HUDEP-2 (cell line): ENCODE measurements around the gene PLA1A.
"Not testable (repeated sequence)": the region's sequence is repeated elsewhere in the genome, so short reads cannot be mapped to it uniquely, and the experiment has no call there.

Source experiments
- DNase-seq, 76 experiments: peaks; one replicate each; lab custom pipeline; 2025; ENCODE audit not compliant: unreplicated experiment in 76 of 76; lab: John Stamatoyannopoulos, UW

PLA1A gene

DNA sequence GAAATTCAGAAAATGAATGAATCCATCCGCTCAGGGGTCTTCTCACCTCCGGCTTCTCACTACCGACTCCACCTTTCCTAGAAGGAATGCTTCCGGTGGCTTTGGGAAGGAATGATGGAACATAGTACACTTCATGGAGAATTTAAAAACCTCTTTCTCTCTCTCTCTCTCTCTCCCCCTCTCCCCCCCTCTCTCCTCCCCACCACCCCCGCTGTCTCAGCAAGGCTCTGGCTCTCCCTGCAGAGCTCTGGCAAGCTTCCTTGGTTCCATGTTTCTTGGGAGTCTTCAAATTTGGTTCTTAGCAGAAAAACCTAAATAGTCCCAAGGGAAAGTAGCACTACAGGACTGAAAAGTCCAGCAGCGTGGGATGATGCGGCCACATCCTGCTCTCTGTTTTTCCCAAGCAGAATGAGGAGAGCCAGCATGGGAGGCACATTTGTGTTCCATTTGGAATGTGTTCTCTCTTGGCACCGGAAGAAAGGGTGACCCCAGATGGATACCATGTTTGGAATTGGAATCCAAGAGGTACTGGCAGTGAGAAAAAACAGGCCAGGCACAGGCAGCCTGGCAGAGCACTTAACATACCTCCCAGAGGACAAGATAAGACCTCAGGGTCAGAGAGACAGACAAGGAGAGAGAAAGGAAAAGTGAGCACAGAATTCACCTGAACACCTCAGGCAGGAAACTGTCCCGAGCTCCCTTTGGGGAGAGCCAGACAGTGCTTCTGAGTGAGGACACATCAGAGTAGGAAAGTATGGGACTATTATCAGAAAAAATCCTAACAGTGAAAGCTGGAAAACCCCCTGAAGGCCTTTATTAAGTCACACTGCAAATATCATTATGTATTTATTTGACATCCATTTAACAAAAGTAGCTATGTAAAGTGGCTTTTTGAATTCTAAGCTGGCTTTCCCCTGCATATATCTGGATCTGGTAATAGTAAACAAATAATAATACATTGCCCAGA, 63.1 kb downstream of the PLA1A start, which contains the start of gene POPDC2:
Gene POPDC2 (minus strand): TSS at position 116 of the 967 bp plus-strand sequence. CDS start 166 bp downstream, outside the sequence.
- DNase-seq, result no peak

DNA sequence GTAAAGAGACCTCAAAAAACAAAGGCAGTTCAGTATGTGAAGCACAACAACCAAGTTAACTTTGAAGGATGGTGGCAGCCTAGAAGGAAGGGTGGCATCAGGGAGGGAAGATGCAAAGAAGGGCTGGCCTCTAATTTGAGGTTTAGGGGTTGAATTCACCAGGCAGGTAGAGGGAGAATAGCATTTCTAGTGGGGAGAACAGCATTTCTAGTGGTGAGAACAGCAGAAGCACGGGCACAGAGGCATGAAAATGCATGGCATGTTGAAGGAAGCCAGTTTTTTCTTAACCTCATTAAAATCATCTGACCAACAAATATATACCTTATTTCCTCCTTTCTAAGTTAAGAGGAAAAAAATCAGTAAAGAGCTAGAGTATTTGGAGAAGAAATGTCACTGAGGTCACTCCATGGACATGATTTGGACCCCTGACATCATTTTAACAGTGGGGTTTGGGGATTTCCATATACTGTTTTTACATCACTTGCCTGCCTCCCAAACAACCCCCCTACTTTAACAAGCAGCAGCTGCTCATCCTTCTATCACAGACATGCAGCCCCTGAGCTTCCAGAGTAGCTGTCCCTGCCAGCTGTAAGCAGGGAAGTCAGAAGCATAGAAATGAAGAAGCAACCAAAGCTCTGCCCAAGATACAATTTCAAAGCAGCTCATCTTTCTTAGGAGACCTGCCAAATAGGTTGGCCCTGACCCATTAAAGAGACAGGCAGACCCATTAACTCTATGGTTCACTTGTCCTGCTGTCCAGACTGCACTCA, 65.1 kb downstream of the PLA1A start:
- DNase-seq, result no peak

DNA sequence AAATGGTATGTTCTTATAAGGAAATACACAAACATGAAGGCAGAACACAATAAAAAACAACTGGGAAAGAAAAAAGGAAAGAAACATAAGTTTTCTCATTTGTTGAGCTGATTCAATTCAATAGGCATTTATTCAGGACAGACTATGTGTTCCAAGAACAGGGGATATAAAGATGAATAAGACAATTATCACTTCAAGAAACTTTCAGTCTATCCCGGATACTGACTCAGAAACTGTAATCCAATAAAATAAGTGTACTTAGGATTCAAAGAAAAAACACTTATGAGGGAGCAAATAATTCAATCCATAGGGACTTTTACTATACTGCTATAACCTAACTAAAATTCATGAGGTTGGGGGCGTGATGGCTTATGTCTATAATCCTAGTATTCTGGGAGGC, 66.2 kb downstream of the PLA1A start:
- no peak for DNase-seq

DNA sequence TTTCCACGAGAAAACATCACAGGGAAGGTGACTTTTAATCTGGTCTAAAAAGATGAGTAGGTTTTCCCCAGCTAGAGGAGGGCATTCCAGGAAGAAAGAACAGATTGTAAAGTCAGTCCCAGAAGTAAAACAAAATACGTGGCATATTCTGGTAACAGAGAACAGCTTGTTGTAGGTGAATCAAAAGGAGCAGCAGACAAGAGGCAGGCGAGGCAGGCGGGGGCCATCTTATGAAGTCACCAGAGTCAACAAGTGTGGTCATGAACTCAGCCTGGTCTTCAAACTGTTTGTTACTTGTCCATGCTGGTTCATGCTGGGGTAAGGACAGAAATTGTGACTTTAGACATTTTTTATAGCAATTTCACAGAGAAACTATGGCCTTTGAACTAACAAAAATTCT, 66.7 kb downstream of the PLA1A start:
- DNase-seq, result no peak

DNA sequence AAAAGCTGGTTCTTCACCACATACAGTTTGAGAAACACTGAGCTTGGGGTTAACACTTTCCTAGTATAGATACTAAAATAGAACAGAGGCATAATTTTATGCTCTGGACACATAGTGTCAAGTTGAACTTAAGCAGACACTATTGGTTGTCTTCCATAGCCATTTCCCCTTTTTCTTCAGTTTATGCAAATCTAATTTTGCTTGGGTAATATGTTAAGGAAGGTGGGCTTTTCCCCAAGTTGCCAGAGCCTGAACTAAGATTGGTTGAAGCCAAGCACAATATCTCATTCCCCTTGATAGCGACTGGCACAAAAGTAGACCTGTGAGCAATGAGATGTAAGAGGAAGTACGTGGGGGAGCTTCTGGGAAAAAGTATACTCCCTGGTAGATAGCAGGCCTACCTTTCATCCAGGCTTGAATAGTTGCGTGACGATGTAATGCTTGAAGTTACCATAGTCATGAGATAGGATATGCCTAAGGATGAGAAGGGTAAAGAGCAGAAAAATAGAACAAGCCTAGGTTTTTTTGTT, 67.2 kb downstream of the PLA1A start:
- DNase-seq, result no peak

DNA sequence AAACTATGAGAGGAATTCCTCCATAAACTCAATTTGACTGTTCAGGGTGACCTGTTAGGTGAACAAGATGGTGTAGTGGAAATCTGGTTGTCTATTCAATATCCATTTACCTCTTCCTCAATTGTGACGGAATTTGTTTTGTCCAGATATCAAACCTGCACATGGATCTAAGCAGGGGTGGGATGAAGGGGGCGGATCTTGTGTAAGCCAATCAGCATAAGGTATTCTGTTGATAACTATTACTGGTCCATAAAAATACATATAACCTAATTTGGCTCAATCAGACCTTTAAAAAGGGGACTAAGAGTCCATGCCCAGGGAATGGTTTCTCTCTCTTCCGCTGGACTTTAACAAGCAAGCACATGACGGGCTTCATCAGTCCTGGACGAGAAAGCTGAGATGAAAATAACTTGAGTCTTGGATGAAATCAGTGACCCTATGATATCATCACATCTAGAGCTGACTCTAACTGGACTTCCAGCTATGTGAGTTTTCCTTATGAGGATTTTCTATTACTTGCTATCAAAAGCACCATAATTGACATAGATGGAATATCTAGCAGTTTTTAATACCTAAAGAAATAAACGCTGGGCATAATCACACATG, 68.4 kb downstream of the PLA1A start:
- no peak for DNase-seq

DNA sequence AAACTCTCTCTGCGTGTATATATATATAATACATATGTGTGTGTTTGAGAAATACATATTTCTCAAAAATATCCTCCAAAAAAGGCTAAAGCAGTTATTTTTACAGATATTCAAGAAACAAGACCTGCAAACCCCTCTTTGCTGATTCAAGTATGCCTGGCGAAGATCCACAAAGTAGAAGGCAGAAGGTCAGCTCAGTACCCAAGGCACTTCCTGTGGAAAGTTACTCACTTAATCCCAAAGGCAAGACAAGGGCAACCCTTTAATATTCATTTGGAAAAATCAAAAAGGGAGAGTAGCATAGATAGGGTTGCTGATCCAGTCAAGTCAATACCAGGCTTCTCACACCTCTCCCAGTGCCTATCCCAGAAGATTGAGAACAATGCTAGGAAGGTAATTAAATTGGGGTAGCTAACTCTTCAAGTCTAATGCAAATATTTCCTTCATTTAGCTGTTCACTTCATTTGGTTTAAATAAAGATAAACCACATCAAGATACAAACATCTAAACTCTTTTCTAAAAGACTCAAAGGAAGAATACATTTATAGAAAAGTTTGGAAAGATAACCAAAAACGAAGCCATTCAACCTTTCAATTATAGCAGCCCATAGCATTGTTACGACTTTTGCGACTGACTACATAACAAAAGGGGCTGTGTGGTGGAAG, 72.4 kb downstream of the PLA1A start:
- no peak for DNase-seq

DNA sequence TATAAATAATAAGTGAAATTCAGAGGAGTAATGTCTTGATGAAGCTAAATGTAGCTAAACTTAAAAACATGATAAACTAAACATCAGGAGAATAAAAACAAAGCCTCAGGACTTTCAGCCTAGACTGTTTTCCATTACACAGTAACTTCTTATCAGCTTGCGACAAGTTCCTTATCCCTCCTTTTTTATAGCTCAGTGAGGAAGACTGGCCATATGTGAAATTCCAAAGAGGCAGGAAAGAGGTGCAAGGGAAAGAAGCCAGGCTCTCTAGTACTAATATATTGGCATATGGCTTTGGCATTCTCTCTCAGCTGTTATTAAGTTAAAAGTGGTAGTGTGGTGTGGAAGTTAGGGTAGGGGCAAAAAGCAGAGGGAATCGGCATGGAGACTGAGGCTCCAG, 75.1 kb downstream of the PLA1A start:
- DNase-seq, result no peak

DNA sequence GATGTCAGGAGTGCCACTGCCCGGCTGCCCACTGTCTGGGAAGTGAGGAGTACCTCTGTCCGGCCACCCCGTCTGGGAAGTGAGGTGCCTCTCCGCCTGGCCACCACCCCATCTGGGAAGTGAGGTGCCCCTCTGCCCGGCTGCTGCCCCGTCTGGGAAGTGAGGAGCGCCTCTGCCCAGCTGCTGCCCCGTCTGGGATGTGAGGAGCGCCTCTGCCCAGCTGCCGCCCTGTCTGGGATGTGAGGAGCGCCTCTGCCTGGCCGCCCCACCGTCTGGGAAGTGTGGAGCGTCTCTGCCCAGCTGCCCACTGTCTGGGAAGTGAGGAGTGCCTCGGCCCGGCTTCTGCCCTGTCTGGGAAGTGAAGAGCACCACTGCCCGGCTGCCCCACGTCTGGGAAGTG, 76.2 kb downstream of the PLA1A start:
- DNase-seq, result no peak

DNA sequence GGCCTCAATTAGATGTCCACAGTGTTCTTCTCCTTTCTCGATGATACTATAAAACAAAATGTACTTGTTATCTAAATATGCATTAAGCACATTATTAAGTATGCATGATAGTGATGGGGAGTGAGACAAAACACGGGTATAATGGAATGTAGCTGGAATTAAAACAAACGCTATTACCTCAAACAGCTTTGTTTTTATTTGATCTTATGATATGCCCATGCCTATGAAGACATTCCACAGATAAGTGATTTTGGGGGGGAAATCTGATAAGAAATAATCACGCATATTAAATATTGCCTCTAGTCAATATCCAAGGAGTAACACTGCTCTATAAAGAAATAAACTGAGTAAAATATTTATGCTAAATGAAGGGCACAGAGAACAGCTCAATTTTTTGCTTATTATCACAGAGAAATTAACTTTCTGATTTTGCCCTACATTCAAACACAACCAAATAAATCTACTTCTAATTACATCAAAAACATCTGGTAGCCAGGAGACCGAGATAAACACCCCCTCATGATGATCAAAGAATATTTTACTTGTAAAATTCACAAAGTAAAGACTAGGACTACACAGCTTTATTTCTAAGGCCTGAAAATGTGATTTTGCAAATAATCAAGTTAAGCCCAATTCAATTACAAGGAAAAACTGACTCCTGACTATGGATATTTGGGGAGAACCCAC, 77.6 kb downstream of the PLA1A start:
- DNase-seq, result no peak

DNA sequence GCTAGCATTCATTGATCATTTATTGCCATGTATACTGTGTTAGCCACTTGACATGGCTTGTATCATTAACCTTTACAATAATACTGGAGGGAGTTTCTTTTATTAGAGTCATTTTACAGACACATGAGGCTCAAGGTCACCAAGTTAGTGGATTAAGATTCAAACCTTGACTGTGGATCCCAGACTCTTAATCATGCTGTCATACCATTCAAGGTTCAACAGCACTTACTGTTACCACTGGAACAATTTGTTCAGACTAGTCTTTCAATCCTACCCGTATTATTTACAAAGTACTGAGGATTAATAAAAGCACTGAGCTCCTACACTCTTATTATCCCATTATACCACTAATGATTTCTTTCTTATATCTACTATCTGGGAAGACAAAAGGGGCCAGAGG, 78.3 kb downstream of the PLA1A start:
- DNase-seq, result no peak

DNA sequence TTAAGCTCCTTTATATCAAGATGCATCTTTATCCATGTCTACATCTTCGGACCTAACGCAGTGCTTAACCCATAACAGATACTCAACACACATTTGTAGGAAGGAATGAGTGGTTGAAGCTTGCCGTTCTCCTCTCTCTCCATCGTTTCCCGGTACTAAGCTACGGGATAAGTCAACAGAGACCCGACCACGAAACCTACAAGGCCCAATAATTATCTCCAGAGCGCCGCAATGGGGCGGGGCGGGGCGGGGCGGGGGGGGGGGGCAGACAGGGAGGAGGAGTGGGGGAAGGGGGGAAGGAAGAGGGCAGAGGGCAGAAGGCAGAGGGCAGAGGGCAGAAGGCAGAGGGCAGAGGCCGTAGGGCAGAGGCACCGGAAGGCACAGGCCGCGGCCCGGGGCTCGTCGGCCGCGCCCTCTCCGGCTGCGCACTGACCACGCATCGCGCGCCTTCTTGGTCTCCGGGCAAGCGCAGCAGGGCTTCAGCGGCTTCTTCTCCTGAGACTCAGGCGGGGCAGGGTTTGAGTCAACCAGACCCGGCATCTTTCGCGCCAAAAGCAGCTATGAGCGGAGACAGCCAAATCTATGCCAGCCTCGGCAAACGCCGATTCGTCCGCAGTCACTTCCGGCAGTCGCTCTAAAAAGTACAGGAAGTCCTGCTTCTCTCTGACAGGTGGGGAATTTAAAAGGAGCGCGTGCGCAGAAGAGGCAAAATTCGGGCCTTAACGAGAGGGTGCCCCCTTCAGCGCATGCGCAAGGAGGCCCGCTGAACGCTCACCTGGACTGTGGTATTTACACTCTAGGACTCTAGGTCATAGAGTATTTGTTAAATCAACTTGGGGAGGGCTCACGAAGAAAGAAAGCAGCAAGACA, 79.3 kb downstream of the PLA1A start, which contains the start of gene COX17:
Gene COX17 (minus strand): TSS at position 636 of the 870 bp plus-strand sequence. CDS start 96 bp downstream, at position 540.
- DNase-seq, result peak; percentile 24 to 96 (median 88)

DNA sequence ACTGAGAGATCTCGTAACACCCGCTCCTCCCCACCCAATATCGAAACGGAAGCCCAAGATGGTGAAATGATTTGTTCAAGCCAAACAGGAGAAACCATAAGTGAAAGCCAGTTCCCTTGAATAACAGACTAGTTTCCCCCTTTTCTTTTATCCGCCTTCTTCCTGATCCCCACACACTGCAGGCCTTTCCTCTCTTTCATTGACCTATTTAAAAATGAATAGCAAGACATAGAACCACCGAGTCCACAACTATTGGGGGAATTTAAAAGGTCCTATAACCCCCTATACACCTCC, 79.9 kb downstream of the PLA1A start:
- DNase-seq, result no peak

DNA sequence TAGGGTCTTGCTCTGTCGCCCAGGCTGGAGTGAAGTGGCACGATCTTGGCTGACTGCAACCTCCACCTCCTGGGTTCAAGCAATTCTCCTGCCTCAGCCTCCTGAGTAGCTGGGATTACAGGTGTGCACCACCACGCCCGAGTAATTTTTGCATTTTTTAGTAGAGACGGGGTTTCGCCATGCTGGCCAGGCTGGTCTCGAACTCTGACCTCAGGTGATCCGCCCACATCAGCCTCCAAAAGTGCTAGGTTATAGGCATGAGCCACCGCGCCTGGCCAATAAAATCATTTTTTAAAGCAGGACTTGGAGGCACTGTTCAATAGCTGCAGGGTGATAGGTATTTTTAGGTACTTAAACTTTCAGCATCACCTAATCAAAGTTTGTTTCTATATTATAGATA, 80.5 kb downstream of the PLA1A start:
- DNase-seq, result not testable (repeated sequence)
